SK-N-SH (cell line): Measurements from ENCODE around the gene FNDC1. TPM values are rescaled to one million over a fixed set of nuclear protein-coding genes. Genes with fewer than 3 reads are reported as not detected.

ENCODE experiments used
- CTCF ChIA-PET: fragments of 300-600, 350-600 bp; formaldehyde crosslinking; extraction: SDS; loops from one replicate; lab custom pipeline; 2021; lab: Yijun Ruan, JAX
- POLR2A ChIA-PET: fragments of 350-600 bp; sonication (Branson Sonifier 250); formaldehyde crosslinking; extraction: SDS; loops from one replicate; lab custom pipeline; 2020; ENCODE audit warnings: antibody characterized with exemption, inconsistent platforms; lab: Yijun Ruan, JAX
- DNase-seq: peaks from one replicate; pipeline ENCODE4 v3.0.0; 2012
- H2AFZ ChIP-seq: fragments of 200-600 bp; sonication (generic); 2 replicates; pipeline ENCODE4 v1.8.1; 2016; ENCODE audit warnings: antibody characterized with exemption, mild to moderate bottlenecking, low read depth
- H3F3A ChIP-seq: fragments of 200-600 bp; sonication (generic); replicated peaks from 2 replicates; pipeline ENCODE3; 2016; ENCODE audit warnings: antibody characterized with exemption, mild to moderate bottlenecking; ENCODE audit not compliant: insufficient read depth
- H3K27ac ChIP-seq, 2 experiments: fragments of 200-500 bp in 1 of 2; fragments of 200-600 bp in 1 of 2; sonication (Bioruptor generic) in 1 of 2; sonication (generic), shearing (Covaris generic) in 1 of 2; 2 replicates each; pipeline versions ENCODE4 v1.5.1 to v1.6.1; 2014 to 2016; ENCODE audit warnings: low read depth in 2 of 2, inconsistent platforms in 1 of 2, low read length in 1 of 2, mild to moderate bottlenecking in 1 of 2, mixed read lengths in 1 of 2
- H3K27me3 ChIP-seq: fragments of 200-600 bp; sonication (generic), shearing (Covaris generic); 2 replicates; pipeline ENCODE4 v1.6.1; 2016; ENCODE audit warnings: mixed run types; ENCODE audit not compliant: insufficient read depth
- H3K36me3 ChIP-seq, 2 experiments: fragments of 200-500 bp in 1 of 2; fragments of 200-600 bp in 1 of 2; sonication (Bioruptor generic) in 1 of 2; sonication (generic) in 1 of 2; replicated peaks in 1 of 2; 2 replicates each; pipeline versions ENCODE3 to v1.5.1; 2014 to 2016; ENCODE audit warnings: low read length in 1 of 2, mild to moderate bottlenecking in 1 of 2; ENCODE audit not compliant: insufficient read depth in 2 of 2, control insufficient read depth in 1 of 2
- H3K4me1 ChIP-seq, 2 experiments: fragments of 200-500 bp in 1 of 2; fragments of 200-600 bp in 1 of 2; sonication (Bioruptor generic) in 1 of 2; sonication (generic), shearing (Covaris generic) in 1 of 2; 2 replicates each; pipeline versions ENCODE4 v1.5.1 to v1.6.1; 2014 to 2016; ENCODE audit warnings: low read depth in 1 of 2, low read length in 1 of 2, mixed run types in 1 of 2; ENCODE audit not compliant: insufficient read depth in 2 of 2, control insufficient read depth in 1 of 2
- H3K4me2 ChIP-seq: fragments of 200-600 bp; sonication (generic), shearing (Covaris generic); 2 replicates; pipeline ENCODE4 v1.6.1; 2017; ENCODE audit warnings: mixed run types
- H3K4me3 ChIP-seq, 2 experiments: fragments of 200-500 bp in 1 of 2; fragments of 200-600 bp in 1 of 2; sonication (Bioruptor generic) in 1 of 2; sonication (generic), shearing (Covaris generic) in 1 of 2; 2 replicates each; pipeline versions ENCODE4 v1.5.1 to v1.8.1; 2014 to 2016; ENCODE audit warnings: low read depth in 2 of 2, inconsistent platforms in 1 of 2, low read length in 1 of 2, mild to moderate bottlenecking in 1 of 2, mixed read lengths in 1 of 2, moderate library complexity in 1 of 2
- H3K79me2 ChIP-seq: fragments of 200-600 bp; sonication (generic); 2 replicates; pipeline ENCODE4 v1.8.1; 2017; ENCODE audit warnings: mild to moderate bottlenecking; ENCODE audit not compliant: insufficient read depth
- H3K9ac ChIP-seq: fragments of 200-600 bp; sonication (generic); 2 replicates; pipeline ENCODE4 v1.6.1; 2017; ENCODE audit warnings: mixed run types
- H3K9me2 ChIP-seq: fragments of 200-600 bp; sonication (generic); 2 replicates; pipeline ENCODE4 v1.6.1; 2017; ENCODE audit warnings: mixed run types
- H3K9me3 ChIP-seq: fragments of 200-600 bp; sonication (generic); 2 replicates; pipeline ENCODE4 v1.6.1; 2017; ENCODE audit warnings: mixed run types, mild to moderate bottlenecking, moderate library complexity
- H4K20me1 ChIP-seq: fragments of 200-600 bp; sonication (generic); 2 replicates; pipeline ENCODE4 v1.6.1; 2017; ENCODE audit warnings: mild to moderate bottlenecking, mixed run types; ENCODE audit not compliant: insufficient read depth
- CHD2 ChIP-seq: fragments of 150-350 bp; IDR thresholded peaks from 2 replicates; pipeline ENCODE4 v1.6.1; 2018; ENCODE audit warnings: low read length; ENCODE audit not compliant: partially characterized antibody
- CTCF ChIP-seq: fragments of 200-600 bp; sonication (generic); IDR thresholded peaks from 2 replicates; pipeline ENCODE4 v1.6.1; 2017; ENCODE audit warnings: antibody characterized with exemption, mild to moderate bottlenecking, moderate library complexity
- EP300 ChIP-seq, 2 experiments: IDR thresholded peaks; 2 replicates each; pipeline versions ENCODE4 v1.4.0 to v1.6.1; 2012; ENCODE audit warnings: borderline replicate concordance in 1 of 2, low read depth in 1 of 2, low read length in 1 of 2
- FOXM1 ChIP-seq: IDR thresholded peaks from 2 replicates; pipeline ENCODE4 v1.4.0; 2012; ENCODE audit warnings: low read depth, mild to moderate bottlenecking
- GABPA ChIP-seq: IDR thresholded peaks from 2 replicates; pipeline ENCODE4 v1.4.0; 2012; ENCODE audit warnings: low read depth, mild to moderate bottlenecking
- IRF3 ChIP-seq: fragments of 150-350 bp; IDR thresholded peaks from 2 replicates; pipeline ENCODE4 v1.6.1; 2016; ENCODE audit warnings: mild to moderate bottlenecking, low read depth, low read length
- NFIC ChIP-seq: IDR thresholded peaks from 2 replicates; pipeline ENCODE4 v1.4.0; 2012; ENCODE audit warnings: borderline replicate concordance
- NRF1 ChIP-seq: IDR thresholded peaks from 2 replicates; pipeline ENCODE4 v1.6.1; 2012; ENCODE audit warnings: low read depth, mild to moderate bottlenecking, low read length
- PBX3 ChIP-seq: IDR thresholded peaks from 2 replicates; pipeline ENCODE4; 2012
- RAD21 ChIP-seq: IDR thresholded peaks from 2 replicates; pipeline ENCODE4 v1.6.1; 2012; ENCODE audit warnings: mild to moderate bottlenecking, low read length
- RCOR1 ChIP-seq: fragments of 150-350 bp; IDR thresholded peaks from 2 replicates; pipeline ENCODE4 v1.6.1; 2017; ENCODE audit warnings: antibody characterized with exemption, low read length
- RXRA ChIP-seq: IDR thresholded peaks from 2 replicates; pipeline ENCODE4 v1.4.0; 2012; ENCODE audit warnings: low read depth, mild to moderate bottlenecking, borderline replicate concordance
- SIN3A ChIP-seq: IDR thresholded peaks from 2 replicates; pipeline ENCODE4 v1.6.1; 2012; ENCODE audit warnings: low read depth, mild to moderate bottlenecking, low read length, moderate library complexity, borderline replicate concordance
- SMC3 ChIP-seq: IDR thresholded peaks from 2 replicates; pipeline ENCODE4 v1.6.1; 2012; ENCODE audit warnings: low read depth, low read length, improper control_type of control experiment
- TCF12 ChIP-seq: IDR thresholded peaks from 2 replicates; pipeline ENCODE4 v1.4.0; 2012
- USF1 ChIP-seq: IDR thresholded peaks from 2 replicates; pipeline ENCODE4 v1.4.0; 2012; ENCODE audit warnings: low read depth, borderline replicate concordance
- ZBTB33 ChIP-seq: IDR thresholded peaks from 2 replicates; pipeline ENCODE4 v1.4.0; 2012; ENCODE audit warnings: low read depth, borderline replicate concordance
- WGBS: methylation state at CpG from one replicate; pipeline ENCODE4 v1.1.6; 2017; ENCODE audit warnings: low lambda C conversion rate; 5-methylcytosine and 5-hydroxymethylcytosine counted together
- polyA plus RNA-seq, 3 experiments: library from polyadenylated mRNA; depleted of rRNA; stranded (reverse); fragments of >200 nt; gene quantifications; 2 replicates each; pipeline ENCODE4 v1.2.3, GENCODE V29; 2012

Gene FNDC1
- polyA plus RNA-seq, 1 of the 3 experiments (the other 2 are of a cell fraction) = not detected

GRCh38 chr6:159156089-159156488, 13.1 kb upstream of the FNDC1 start:
- DNase-seq = no peak
- 6% methylated on average over 1 of the region's 1 CpG for WGBS
- Histone ChIP-seq H3K4me2 (no peak overlapping the region), H2AFZ (no peak overlapping the region), H3K4me3 (no peak overlapping the region), H3K36me3 (no peaks in the 10 kb centered on the region), H3K9me2 (no peaks in the 10 kb centered on the region), H3K27me3 (no peaks in the 10 kb centered on the region; the same call in 1 of the 2 replicates), H3K79me2 (no peaks in the 10 kb centered on the region), H3F3A (no peaks in the 10 kb centered on the region), H3K9ac (no peak overlapping the region), H3K4me1 (no peaks in the 10 kb centered on the region), H4K20me1 (no peaks in the 10 kb centered on the region), H3K27ac (no peak overlapping the region), H3K9me3 (peaks cover 8% of the 10 kb centered on the region)
- TF ChIP-seq SIN3A (no peak), USF1 (no peak)
- ChIA-PET POLR2A (no interaction called here), CTCF (interaction anchor here (1.5 to 2.4 kb wide), 2 partner anchors 18 to 21 kb away, joined by 4 to 9 read pairs; no protein-coding TSS in a partner anchor)

- 2% methylated on average over 2 of the region's 2 CpGs for WGBS
- Histone ChIP-seq H3K9me3 (peaks cover 8% of the 10 kb centered on the region), H3K4me1 (no peaks in the 10 kb centered on the region), H3K27ac (no peak overlapping the region), H3K9me2 (no peaks in the 10 kb centered on the region), H2AFZ (no peak overlapping the region), H3K79me2 (no peaks in the 10 kb centered on the region), H3K27me3 (peaks cover 7% of the 10 kb centered on the region; the same call in 1 of the 2 replicates), H3K4me3 (no peak overlapping the region), H4K20me1 (no peaks in the 10 kb centered on the region), H3K36me3 (no peaks in the 10 kb centered on the region), H3K9ac (no peak overlapping the region), H3F3A (no peaks in the 10 kb centered on the region), H3K4me2 (no peak overlapping the region)
- TF ChIP-seq USF1 (no peak), SMC3 (no peak), ZBTB33 (no peak), RCOR1 (no peak), PBX3 (no peak), RXRA (no peak), RAD21 (no peak), FOXM1 (no peak), IRF3 (no peak), GABPA (no peak), EP300 (IDR thresholded peaks at IDR 0.05; ENCODE audit: borderline replicate concordance in 1 of 2, low read depth in 1 of 2, low read length in 1 of 2) (no peak), NFIC (no peak), NRF1 (no peak), CTCF (no peak), TCF12 (no peak), CHD2 (no peak)
- POLR2A ChIA-PET = no interaction called here
- CTCF ChIA-PET = interaction anchor here (1.3 to 2.4 kb wide), 3 partner anchors 12 to 22 kb away, joined by 3 to 9 read pairs (median 4); partner anchors contain the start of gene FNDC1
- DNase-seq = no peak
Observed at GRCh38 chr6:159157431-159157830, 11.8 kb upstream of the FNDC1 start.
